ENCODE data around the gene RASGRP4.
"Not testable (repeated sequence)": the region's sequence is repeated elsewhere in the genome, so short reads cannot be mapped to it uniquely, and the experiment has no call there.

RASGRP4 gene, protein sequence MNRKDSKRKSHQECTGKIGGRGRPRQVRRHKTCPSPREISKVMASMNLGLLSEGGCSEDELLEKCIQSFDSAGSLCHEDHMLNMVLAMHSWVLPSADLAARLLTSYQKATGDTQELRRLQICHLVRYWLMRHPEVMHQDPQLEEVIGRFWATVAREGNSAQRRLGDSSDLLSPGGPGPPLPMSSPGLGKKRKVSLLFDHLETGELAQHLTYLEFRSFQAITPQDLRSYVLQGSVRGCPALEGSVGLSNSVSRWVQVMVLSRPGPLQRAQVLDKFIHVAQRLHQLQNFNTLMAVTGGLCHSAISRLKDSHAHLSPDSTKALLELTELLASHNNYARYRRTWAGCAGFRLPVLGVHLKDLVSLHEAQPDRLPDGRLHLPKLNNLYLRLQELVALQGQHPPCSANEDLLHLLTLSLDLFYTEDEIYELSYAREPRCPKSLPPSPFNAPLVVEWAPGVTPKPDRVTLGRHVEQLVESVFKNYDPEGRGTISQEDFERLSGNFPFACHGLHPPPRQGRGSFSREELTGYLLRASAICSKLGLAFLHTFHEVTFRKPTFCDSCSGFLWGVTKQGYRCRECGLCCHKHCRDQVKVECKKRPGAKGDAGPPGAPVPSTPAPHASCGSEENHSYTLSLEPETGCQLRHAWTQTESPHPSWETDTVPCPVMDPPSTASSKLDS

DNA sequence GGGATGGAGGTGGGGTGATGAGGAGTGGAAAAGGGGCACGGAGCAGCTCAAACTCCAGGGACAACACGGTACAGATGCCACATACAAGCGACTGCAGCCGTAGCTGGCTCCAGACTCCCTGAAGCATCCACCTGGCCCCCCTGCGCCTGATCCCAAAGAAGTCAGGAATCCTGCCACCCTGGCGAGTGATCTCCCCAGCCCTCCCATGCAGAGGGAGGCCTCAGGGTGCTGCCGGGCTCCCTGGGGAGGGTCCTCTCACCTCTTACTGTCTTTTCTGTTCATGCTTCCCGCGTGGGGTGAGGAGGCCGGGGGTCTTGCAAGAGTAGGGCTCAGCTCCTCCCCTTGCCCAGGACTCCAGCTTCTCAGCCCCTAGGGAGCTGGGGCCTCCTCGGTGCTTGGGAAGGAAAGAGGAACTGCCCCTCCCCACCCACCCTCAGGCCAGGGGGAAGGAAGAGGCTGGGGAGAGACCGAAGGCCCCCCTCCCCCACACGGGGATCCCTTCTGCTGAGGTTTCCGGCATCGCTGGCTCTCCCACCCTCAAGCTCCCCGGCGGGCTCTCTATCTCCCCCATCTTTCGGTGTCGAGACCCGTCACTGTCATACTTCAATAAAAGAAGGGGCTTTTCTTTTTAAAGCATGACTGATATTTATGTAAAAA, at the start of gene RASGRP4:
Gene RASGRP4 (minus strand): TSS at position 410 of the 657 bp plus-strand sequence. CDS start 128 bp downstream, at position 282.
- DNase-seq: no peak

DNA sequence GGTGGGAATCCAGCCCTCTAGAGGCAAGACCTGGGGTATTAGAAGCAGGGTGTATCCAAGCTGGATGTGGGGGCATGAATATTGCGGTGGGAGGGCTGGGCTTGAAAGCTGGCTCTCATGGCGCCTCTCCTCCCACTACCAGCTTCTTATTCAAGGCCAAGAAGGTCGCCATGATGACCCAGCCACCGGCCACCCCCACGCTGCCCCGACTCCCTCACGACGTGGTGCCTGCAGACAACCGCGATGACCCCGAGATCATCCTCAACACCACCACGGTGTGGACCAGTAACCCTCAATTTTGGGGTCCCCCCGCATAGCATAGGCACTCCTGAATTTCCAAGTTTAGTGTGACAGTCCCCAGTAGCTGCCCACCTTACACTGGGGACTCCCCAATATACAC, 49.2 kb upstream of the RASGRP4 start:
- DNase-seq: no peak

DNA sequence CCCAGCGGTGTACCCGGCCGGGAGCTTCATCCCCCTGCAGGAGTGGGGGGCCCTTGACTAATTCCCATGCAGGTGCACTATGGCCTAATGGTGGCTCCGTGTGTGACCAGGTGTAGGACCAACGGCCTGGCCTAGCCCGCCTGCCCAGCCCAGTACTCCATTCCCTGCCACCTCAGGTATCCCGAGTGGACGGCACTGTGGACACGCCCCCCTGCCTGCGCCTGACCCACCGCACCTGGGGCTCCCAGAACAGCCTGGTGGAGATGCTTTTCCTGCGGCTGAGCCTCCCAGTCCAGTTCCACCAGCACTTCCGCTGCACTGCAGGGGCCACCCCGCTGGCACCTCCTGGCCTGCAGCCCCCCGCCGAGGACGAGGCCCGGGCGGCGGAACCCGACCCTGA, 47.2 kb upstream of the RASGRP4 start:
- no peak for DNase-seq

DNA sequence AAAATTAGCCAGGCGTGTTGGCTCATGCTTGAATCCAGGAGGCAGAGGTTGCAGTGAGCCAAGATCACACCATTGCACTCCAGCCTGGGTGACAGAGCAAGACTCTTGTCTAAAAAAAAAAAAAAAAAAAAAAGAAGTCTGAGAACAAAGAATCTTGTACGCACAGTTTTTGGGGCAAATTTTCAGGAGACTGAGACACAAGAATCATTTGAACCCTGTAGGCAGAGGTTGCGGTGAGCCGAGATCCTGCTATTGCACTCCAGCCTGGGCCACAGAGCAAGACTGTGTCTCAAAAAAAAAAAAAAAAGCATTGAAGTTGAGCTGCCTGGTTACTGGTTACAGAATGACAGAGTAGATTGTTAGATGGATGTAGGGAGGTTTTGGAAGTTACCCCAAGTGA, 46.7 kb upstream of the RASGRP4 start:
- DNase-seq: not testable (repeated sequence)

DNA sequence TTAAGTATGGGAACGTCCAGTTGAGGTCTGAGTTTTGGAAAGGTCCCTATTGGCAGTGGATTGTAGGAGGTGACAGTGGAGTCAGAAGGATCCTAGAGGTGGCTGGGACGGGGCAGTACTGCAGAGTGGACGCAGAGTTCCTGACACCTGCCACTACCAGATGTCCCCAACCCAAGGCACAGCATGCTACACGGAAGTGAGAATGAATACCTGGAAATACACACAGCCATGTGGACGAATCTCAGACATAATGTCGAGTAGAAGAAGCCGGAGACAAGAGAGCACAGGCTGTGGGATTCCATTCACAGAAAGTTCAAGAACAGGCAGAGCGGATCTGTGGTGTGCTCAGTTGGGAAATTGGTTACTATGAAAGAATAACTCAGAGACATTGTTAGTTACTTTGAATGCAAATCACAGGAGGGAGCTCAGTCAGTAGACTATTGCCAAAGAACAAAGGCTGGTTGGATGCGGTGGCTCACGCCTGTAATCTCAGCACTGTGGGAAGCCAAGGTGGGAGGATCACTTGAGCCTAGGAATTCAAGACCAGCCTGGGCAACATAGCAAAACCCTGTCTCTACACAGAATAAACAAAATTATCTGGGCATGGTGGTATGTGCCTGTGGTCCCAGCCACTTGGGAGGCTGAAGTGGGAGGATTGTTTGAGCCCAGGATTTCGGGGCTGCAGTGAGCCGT, 44.9 kb upstream of the RASGRP4 start:
- DNase-seq: no peak

DNA sequence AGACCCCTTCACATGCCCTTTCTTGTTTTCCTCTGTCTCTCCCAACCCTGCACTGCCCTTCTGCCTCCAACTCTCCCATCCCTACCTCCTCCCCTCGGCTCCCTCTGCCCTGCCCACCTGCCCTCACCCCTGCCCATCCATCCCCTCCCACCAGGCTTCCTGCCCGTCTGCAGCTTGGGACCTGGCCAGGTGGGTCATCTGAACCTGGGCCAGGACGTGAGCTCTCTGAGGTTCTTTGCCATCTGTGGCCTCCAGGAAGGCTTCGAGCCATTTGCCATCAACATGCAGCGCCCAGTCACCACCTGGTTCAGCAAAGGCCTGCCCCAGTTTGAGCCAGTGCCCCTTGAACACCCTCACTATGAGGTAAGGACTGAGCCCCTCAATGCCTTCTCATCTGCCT, 43.1 kb upstream of the RASGRP4 start:
- no peak for DNase-seq

DNA sequence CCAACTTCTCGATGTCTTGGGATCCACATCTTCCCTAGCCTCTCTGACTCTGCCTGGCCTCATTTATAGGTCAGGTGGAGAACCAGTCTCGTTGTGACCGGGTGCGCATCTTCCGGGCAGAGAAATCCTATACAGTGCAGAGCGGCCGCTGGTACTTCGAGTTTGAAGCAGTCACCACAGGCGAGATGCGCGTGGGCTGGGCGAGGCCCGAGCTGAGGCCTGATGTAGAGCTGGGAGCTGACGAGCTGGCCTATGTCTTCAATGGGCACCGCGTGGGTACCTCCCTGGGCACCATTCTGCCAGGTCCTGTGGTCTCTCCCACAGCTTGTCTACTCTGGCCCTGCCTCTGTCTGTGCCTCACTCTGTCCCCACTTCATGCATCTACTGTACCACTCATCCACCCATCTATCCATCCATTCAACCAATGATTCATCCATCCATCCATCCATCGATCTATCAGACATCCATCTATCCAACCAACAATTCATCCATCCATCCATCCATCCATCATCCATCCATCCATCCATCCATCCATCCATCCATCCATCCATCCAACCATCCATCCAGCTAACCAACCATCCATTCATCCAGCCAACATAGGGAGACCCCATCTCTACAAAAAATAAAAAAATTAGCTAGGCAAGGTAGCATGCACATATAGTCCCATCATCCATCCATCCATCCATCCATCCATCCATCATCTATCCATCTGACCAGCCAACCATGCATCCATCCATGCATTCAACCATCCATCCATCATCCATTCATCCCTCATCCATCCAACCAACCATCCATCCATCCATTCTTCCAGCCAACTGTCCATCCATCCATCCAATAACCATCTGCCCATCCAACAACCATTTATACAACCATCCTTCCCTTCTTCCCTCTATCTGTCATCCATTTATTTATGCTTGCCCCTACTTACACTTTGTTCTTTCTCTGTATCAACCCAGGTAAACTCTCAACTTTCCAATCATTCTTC, 41.8 kb upstream of the RASGRP4 start:
- DNase-seq: no peak

DNA sequence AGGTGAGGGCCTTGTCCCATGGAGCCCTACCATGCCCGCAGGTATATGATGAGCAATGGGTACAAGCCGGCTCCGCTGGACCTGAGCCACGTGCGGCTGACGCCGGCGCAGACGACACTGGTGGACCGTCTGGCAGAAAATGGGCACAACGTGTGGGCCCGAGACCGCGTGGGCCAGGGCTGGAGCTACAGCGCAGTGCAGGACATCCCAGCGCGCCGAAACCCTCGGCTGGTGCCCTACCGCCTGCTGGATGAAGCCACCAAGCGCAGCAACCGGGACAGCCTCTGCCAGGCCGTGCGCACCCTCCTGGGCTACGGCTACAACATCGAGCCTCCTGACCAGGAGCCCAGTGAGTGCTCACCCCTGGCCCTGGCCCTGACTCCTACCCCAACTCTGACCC, 40.0 kb upstream of the RASGRP4 start:
- DNase-seq: no peak

DNA sequence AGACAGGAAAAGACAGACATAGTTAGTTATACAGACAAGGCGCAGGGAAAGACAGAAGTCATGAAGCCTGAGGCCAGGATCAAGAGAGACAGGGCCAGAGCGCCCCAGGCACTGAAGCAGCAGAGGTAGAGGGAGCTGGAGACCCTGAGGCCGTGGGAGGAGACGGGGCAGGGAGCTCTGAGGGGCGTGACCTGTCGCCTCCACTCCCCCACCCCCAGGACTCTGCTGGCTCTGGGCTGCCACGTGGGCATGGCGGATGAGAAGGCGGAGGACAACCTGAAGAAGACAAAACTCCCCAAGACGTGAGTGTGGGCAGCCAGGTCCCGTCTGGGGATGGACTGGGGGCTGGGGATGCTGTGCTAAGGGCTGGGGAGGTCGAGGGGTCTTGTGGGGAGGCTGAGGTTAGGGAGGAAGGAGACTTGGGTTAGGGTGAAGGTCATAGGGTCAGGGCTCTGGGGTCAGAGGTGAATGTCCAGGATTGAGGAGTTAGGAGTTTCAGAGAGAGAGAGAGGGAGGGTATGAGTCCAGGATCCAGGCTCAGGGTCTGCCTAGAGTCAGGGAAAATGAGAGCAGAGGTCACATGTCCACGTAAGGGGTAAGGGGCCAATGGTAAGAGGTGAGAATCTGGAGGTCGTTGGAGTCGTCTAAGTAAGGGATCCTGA, 38.5 kb upstream of the RASGRP4 start:
- no peak for DNase-seq

DNA sequence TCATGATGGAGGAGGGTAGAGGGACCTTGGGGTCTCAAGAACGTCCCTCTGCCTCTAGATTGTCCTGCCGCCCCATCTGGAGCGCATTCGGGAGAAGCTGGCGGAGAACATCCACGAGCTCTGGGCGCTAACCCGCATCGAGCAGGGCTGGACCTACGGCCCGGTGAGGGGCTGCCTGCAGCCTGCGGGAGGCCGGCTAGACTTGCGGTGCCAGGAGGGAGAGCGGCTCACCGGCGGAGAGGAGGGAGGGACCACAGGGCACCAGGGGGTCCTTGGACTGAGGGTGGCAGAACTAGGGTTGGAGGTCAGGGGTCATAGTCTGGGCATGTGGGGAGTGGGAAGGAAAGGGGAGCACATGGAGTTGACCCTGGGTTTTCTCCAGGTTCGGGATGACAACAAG, 37.3 kb upstream of the RASGRP4 start:
- no peak for DNase-seq

DNA sequence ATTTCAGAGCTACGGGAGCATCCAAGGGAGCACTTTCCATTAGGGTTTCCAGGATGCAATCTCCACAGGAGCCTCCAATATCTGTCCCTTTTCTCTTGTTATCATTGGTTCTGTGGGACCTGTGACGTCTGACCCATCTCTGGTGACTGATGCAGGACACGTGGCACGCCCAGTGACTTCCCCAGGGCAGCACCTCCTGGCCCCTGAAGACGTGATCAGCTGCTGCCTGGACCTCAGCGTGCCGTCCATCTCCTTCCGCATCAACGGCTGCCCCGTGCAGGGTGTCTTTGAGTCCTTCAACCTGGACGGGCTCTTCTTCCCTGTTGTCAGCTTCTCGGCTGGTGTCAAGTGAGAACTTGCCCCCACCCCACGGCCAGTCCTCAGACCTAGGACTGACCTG, 33.0 kb upstream of the RASGRP4 start:
- DNase-seq: no peak

DNA sequence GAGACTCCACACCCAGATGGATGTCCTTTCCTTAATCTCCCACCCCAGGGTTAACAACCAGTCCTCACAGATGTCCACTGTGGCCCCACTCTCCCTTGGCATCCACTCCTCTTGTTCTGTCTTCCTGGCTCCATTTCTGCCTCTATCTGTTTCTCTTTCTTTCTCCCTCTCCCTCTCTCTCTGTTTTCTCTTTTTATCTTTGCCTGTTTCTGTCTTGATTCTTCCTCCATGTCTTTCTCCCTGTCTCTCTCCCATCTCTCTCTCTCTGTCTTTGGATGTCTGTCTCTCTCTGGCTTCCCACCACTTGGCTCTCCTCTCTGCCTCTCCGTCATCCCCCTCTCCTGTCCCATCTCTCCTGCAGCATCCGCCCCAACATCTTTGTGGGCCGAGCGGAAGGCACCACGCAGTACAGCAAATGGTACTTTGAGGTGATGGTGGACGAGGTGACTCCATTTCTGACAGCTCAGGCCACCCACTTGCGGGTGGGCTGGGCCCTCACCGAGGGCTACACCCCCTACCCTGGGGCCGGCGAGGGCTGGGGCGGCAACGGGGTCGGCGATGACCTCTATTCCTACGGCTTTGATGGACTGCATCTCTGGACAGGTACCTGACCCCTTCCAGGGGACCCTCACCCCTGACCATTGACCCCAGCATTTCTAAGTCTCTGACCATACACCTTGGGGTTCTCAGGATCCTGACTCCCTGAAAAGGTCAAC, 31.8 kb upstream of the RASGRP4 start:
- no peak for DNase-seq

DNA sequence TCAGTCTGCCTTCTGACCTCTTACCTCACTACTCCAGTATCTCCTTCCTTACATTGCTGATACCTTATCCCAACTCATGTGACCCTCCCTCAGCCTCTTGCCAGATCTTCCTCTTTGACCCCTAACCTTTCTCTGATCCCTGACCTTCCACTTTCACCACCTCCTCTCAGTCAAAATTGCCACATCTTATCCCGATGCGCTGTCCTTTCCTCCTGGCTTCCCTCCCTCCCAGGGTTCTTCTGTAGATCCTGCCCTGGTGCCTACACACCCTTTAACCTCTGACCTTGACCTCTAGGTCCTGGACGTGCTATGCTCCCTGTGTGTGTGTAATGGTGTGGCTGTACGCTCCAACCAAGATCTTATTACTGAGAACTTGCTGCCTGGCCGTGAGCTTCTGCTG, 31.2 kb upstream of the RASGRP4 start:
- DNase-seq: no peak

DNA sequence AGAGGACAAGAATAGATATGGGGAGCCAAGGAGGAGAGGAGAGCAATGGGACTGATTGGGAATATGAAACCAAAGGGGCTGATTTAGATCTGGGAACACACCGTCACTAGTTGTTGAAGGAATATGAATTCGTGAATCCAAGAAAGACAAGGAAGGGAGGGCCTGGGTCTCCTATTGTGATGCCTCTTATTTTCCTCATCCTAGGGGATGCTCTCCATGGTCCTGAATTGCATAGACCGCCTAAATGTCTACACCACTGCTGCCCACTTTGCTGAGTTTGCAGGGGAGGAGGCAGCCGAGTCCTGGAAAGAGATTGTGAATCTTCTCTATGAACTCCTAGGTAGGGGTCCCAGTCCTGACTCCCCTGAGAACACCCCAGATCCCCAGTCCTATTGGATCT, 29.0 kb upstream of the RASGRP4 start:
- no peak for DNase-seq

DNA sequence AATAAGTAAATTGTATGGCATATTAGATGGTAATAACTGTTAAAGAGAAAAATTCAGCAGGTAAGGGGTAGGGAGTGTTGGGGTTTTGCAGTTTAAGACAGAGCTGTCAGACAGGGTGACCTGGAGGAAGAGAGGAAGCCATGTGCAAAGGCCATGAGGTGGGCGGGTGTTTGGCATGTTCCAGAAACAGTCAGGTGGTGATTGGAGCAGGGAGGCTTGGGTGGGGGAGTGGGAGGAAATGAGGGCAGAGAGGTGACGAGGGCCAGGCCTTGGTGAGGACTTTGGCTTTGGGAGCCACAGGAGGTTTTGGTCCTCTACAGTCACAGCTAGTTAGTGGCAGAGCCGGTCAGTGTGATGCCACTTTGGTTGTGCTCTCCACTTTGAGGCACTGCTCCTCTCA, 27.6 kb upstream of the RASGRP4 start:
- no peak for DNase-seq

DNA sequence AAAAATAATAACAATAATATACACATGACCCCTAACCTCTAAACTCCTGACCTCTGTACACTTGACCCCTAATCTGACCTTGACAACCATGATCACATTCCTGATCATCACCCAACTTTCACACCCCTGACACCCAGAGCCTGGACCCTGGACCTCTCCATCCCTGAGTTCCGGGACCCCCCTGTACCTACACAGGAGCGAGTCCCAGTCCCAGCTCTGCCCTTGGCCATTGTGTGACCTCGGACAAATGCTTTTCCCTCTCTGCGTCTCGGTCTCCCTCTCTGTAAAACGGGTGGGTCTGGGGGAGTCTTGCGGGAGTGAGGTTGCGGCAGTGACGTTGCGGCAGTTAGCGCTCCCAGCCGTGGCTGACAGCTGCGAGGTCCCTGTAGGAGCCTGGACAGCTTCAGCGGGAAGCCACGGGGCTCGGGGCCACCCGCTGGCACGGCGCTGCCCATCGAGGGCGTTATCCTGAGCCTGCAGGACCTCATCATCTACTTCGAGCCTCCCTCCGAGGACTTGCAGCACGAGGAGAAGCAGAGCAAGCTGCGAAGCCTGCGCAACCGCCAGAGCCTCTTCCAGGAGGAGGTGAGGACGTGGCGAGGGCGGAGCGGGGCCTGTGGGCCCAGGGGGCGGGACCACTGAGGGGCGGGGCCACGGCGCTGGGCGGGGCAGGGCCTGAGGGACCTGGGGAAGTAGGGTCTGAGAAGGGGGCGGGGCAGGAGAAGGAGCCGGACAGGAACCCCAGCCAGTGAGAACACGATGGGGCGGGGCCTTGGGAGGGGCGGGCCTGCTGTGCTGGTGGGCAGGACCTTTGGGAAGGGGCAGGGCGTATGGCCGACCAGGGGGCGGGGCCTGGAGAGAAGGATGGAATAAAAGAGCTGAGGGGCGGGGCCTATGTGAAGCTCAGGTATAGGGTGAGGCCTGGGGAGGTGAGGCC, 26.7 kb upstream of the RASGRP4 start:
- no peak for DNase-seq

DNA sequence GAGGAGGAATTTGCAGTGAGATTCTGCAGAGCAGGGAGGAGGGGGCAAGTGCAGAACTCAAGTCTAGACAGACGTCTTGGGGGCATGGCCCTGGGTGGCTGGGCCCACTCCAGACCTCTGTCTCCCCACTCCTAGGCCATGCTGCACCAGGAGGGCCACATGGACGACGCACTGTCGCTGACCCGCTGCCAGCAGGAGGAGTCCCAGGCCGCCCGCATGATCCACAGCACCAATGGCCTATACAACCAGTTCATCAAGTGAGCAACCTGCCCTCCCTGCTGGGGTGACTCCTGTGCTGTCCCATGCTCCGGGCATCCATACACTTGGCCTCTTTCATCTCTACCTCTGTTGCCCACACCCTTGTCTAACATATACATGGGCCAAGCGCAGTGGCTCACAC, 25.6 kb upstream of the RASGRP4 start:
- DNase-seq: no peak

DNA sequence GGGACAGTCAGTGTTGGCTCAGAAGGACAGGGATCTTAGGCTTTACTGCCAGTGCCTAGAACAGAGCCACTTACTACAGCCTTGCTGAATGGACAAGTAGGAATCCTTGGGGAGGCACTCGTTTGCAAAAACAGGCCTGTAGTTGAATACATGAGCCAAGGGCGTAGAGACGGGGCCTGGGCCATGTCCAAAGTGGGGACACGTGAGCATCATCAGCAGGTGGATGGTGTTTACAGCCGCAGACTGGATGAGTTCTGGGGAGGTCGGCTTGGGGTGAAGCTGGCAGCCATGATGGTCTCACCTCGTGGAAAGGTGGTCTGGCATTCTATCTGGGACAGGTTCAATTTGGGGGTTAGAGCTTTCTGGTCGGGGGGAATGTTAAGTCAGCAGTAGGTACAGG, 25.0 kb upstream of the RASGRP4 start:
- no peak for DNase-seq

DNA sequence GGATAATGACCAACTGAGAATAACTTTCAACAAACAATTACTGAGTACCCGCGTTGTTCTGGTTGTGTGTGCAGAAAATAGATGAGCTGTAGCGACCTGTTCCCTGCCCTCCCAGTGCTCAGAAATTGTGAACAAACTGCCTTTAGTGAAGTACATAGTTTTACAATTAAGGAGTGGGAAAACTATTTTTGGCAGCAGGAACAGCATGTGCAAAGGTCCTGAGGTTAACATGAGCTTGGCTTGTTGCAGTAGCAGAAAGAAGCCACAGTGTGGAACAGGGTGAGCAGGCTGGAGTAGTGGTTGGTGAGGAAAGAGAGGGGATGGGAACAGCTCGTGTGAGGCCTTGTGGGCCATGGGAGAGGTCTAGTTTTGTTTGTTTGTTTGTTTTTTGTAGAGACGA, 23.5 kb upstream of the RASGRP4 start:
- DNase-seq: no peak

DNA sequence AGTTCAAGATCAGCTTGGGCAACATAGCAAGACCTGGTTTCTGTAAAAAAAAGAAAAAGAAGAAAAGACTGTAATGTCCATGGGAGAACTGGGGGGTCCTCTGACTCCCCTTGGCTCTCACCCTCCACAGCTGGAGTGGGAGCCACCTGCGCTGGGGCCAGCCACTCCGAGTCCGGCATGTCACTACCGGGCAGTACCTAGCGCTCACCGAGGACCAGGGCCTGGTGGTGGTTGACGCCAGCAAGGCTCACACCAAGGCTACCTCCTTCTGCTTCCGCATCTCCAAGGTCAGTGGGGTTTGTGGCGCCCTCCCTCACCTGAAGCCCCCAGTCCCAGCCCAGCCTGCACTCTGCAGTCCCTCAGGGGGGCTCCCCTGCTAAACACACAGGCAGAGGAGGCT, 22.2 kb upstream of the RASGRP4 start:
- DNase-seq: no peak
